Endodermal cell (in vitro differentiated cells): ENCODE measurements around the gene NACAD. TPM values are rescaled to one million over a fixed set of nuclear protein-coding genes. Genes with fewer than 3 reads are reported as not detected.

Experiments
- DNase-seq: peaks from one replicate; pipeline ENCODE4 v3.0.0-alpha.2; 2017
- H3K27ac ChIP-seq: 2 replicates; pipeline ENCODE4 v1.5.1; 2013; ENCODE audit warnings: mild to moderate bottlenecking, low read depth, low read length, moderate library complexity
- H3K27me3 ChIP-seq: 2 replicates; pipeline ENCODE4 v1.6.1; 2013; ENCODE audit warnings: mild to moderate bottlenecking, low read length, moderate library complexity; ENCODE audit not compliant: insufficient read depth, control insufficient read depth, poor library complexity, severe bottlenecking
- H3K36me3 ChIP-seq: 2 replicates; pipeline ENCODE4 v1.7.0; 2013; ENCODE audit warnings: mild to moderate bottlenecking, low read length, moderate library complexity; ENCODE audit not compliant: control insufficient read depth, insufficient read depth
- H3K4me1 ChIP-seq: one replicate; pipeline ENCODE4 v1.7.0; 2013; ENCODE audit warnings: low read length; ENCODE audit not compliant: control insufficient read depth, insufficient read depth
- H3K4me3 ChIP-seq: 2 replicates; pipeline ENCODE4 v1.5.1; 2013; ENCODE audit warnings: mild to moderate bottlenecking, low read length, moderate library complexity
- H3K9ac ChIP-seq: 2 replicates; pipeline ENCODE4 v1.6.1; 2013; ENCODE audit warnings: mild to moderate bottlenecking, low read length, moderate library complexity; ENCODE audit not compliant: poor library complexity, severe bottlenecking; ENCODE audit errors: extremely low read depth
- H3K9me3 ChIP-seq: 2 replicates; pipeline ENCODE4 v1.6.1; 2013; ENCODE audit warnings: mild to moderate bottlenecking, low read length, moderate library complexity; ENCODE audit not compliant: control insufficient read depth
- H3K27ac Mint-ChIP-seq: 2 replicates; pipeline ENCODE4 v1.8.0; 2020; ENCODE audit warnings: mixed read lengths
- H3K27me3 Mint-ChIP-seq: 2 replicates; pipeline ENCODE4 v1.8.0; 2021; ENCODE audit warnings: mild to moderate bottlenecking, mixed read lengths; ENCODE audit not compliant: insufficient read depth
- H3K36me3 Mint-ChIP-seq: 2 replicates; pipeline ENCODE4 v1.8.0; 2020; ENCODE audit warnings: low read depth, mixed read lengths
- H3K4me1 Mint-ChIP-seq: 2 replicates; pipeline ENCODE4 v1.8.0; 2020; ENCODE audit warnings: mixed read lengths
- H3K4me3 Mint-ChIP-seq: 2 replicates; pipeline ENCODE4 v1.8.0; 2020; ENCODE audit warnings: mild to moderate bottlenecking, moderate library complexity, mixed read lengths
- H3K9me3 Mint-ChIP-seq: 2 replicates; pipeline ENCODE4 v1.8.0; 2020; ENCODE audit warnings: mild to moderate bottlenecking, mixed read lengths
- CTCF ChIP-seq: fragments of 200-600 bp; sonication (generic); conservative IDR thresholded peaks from 2 replicates; pipeline ENCODE4 v1.5.0; 2021; ENCODE audit warnings: antibody characterized with exemption, mild to moderate bottlenecking
- WGBS, 2 experiments: methylation state at CpG; one replicate each; pipeline versions ENCODE4 v1.1.5 to v1.1.7; 2013; ENCODE audit warnings: missing lambda C conversion rate in 2 of 2, mixed read lengths in 1 of 2; ENCODE audit not compliant: insufficient coverage in 1 of 2, insufficient read length in 1 of 2; 5-methylcytosine and 5-hydroxymethylcytosine counted together
- total RNA-seq, 2 donors: library from RNA; stranded (reverse); fragmentation: NEBNext Ultra II Directional in 1 of 2; extraction: Animal tissue kit (Norgen Biotek cat#: 25700) in 1 of 2; gene quantifications; 2 replicates in 1 of 2; 3 replicates in 1 of 2; pipeline ENCODE4 v1.2.1, GENCODE V29; 2021

Gene NACAD
- total RNA-seq, 2 donors from 2014 or later, result 5.8 to 6.7 TPM

- Histone ChIP-seq H3K4me1 (no peaks in the 10 kb centered on the region), H3K27me3 (no peaks in the 10 kb centered on the region), H3K9ac (no peak overlapping the region), H3K4me3 (no peak overlapping the region), H3K9me3 (no peaks in the 10 kb centered on the region), H3K27ac (no peak overlapping the region), H3K36me3 (no peaks in the 10 kb centered on the region)
- no peak for TF ChIP-seq CTCF
- no peaks in the 10 kb centered on the region for H3K4me1 Mint-ChIP-seq
- no peaks in the 10 kb centered on the region for H3K36me3 Mint-ChIP-seq
- H3K9me3 Mint-ChIP-seq, result no peaks in the 10 kb centered on the region
- WGBS, 2 experiments, result 91 to 100% methylated on average over 6 to 7 of the region's 7 CpGs
- H3K27ac Mint-ChIP-seq, result no peak overlapping the region
- DNase-seq, result no peak
- no peak overlapping the region for H3K4me3 Mint-ChIP-seq
- H3K27me3 Mint-ChIP-seq, result no peaks in the 10 kb centered on the region
These were observed 45.1 kb upstream of the NACAD start for GRCh38 chr7:45133877-45134276.

GRCh38 chr7:45133352-45133751, 44.6 kb upstream of the NACAD start:
- no peak overlapping the region for H3K9ac ChIP-seq
- no peak overlapping the region for H3K4me3 Mint-ChIP-seq
- H3K9me3 Mint-ChIP-seq, result no peaks in the 10 kb centered on the region
- no peaks in the 10 kb centered on the region for H3K36me3 ChIP-seq
- TF ChIP-seq CTCF, result no peak
- no peaks in the 10 kb centered on the region for H3K9me3 ChIP-seq
- no peaks in the 10 kb centered on the region for H3K36me3 Mint-ChIP-seq
- H3K4me1 ChIP-seq, result no peaks in the 10 kb centered on the region
- WGBS, 2 experiments, result 91 to 94% methylated on average over 4 of the region's 4 CpGs
- H3K27me3 Mint-ChIP-seq, result no peaks in the 10 kb centered on the region
- H3K4me3 ChIP-seq, result no peak overlapping the region
- H3K27me3 ChIP-seq, result no peaks in the 10 kb centered on the region
- DNase-seq, result no peak
- H3K4me1 Mint-ChIP-seq, result no peaks in the 10 kb centered on the region
- H3K27ac Mint-ChIP-seq, result no peak overlapping the region
- H3K27ac ChIP-seq, result no peak overlapping the region

DNA sequence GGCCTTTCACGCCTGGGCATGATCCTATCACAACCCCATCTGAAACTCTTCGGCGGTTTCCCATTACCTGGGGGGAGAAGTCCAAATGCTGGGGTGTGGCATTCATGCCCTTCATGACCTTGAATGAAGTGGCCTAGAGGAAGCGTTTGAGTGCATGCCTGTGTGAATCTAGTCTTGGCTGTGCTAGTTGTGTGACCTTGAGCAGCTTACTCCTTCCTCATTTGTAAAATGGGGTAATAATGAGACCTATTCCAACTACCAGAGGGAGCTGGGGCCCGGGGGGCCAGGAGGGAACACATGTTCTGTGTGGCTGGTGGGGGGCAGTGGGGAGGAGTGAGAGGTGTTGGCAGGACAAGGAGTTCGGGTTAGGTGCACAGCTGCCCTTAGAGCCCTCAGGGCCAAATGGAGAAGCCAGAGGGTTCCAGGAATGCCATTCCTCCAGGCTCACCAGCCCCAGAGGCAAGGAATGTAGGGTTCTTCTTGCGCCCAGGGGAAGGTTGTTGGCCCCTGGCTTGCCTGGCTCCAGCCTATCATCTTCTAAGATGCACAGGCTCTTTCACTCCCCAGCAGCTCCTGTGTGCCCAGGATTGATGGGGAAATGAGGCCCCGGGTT, 44.0 kb upstream of the NACAD start:
- Histone ChIP-seq H3K4me3 (no peak overlapping the region), H3K4me1 (no peaks in the 10 kb centered on the region), H3K9me3 (no peaks in the 10 kb centered on the region), H3K27ac (no peak overlapping the region), H3K36me3 (no peaks in the 10 kb centered on the region), H3K9ac (no peak overlapping the region), H3K27me3 (no peaks in the 10 kb centered on the region)
- 85 to 100% methylated on average over 3 to 8 of the region's 8 CpGs for WGBS, 2 experiments
- Mint-ChIP-seq H3K36me3 (no peaks in the 10 kb centered on the region), H3K27me3 (no peaks in the 10 kb centered on the region), H3K9me3 (no peaks in the 10 kb centered on the region), H3K4me3 (no peak overlapping the region), H3K27ac (no peak overlapping the region), H3K4me1 (no peaks in the 10 kb centered on the region)
- no peak for DNase-seq
- TF ChIP-seq CTCF, result no peak
